Measurements from ENCODE around the gene PTPRK.

PTPRK gene

GRCh38 chr6:128307671-128308070 is 212.7 kb downstream of the PTPRK start:
- no peak for FAIRE-seq

GRCh38 chr6:128305976-128306375 is 214.4 kb downstream of the PTPRK start:
- no peak for FAIRE-seq
- no peak for DNase-seq (ENCODE audit: insufficient read length, low spot score)

More at GRCh38 chr6:128307671-128308070, 212.7 kb downstream of the PTPRK start:
- no peak for DNase-seq (ENCODE audit: insufficient read length, low spot score)

GRCh38 chr6:128305228-128305627 is 215.2 kb downstream of the PTPRK start:
- DNase-seq (ENCODE audit: insufficient read length, low spot score) (no peak), FAIRE-seq (no peak)

GRCh38 chr6:128303870-128304269 is 216.5 kb downstream of the PTPRK start:
- FAIRE-seq (no peak), DNase-seq (ENCODE audit: insufficient read length, low spot score) (no peak)

GRCh38 chr6:128302942-128303341 is 217.5 kb downstream of the PTPRK start:
- no peak for DNase-seq (ENCODE audit: insufficient read length, low spot score)
- no peak for FAIRE-seq

- DNase-seq (ENCODE audit: insufficient read length, low spot score) (no peak), FAIRE-seq (no peak)
These were observed 224.7 kb downstream of the PTPRK start for GRCh38 chr6:128295670-128296069.

- FAIRE-seq, result no peak
- no peak for DNase-seq (ENCODE audit: insufficient read length, low spot score)
These were observed 230.2 kb downstream of the PTPRK start for GRCh38 chr6:128290221-128290620.

- DNase-seq (ENCODE audit: insufficient read length, low spot score), result no peak
- no peak for FAIRE-seq
These were observed 236.3 kb downstream of the PTPRK start for GRCh38 chr6:128284128-128284527.

- FAIRE-seq (no peak), DNase-seq (ENCODE audit: insufficient read length, low spot score) (no peak)
These were observed 237.4 kb downstream of the PTPRK start for GRCh38 chr6:128282961-128283360.

- peak; percentile 8 for FAIRE-seq
- no peak for DNase-seq (ENCODE audit: insufficient read length, low spot score)
These were observed 239.4 kb downstream of the PTPRK start for GRCh38 chr6:128280960-128281359.

GRCh38 chr6:128280066-128280465 is 240.3 kb downstream of the PTPRK start:
- FAIRE-seq (no peak), DNase-seq (ENCODE audit: insufficient read length, low spot score) (no peak)

- DNase-seq (ENCODE audit: insufficient read length, low spot score), result no peak
- FAIRE-seq, result no peak
These were observed 241.6 kb downstream of the PTPRK start for GRCh38 chr6:128278836-128279235.

- no peak for DNase-seq (ENCODE audit: insufficient read length, low spot score)
- no peak for FAIRE-seq
These were observed 243.0 kb downstream of the PTPRK start for GRCh38 chr6:128277379-128277778.

GRCh38 chr6:128276311-128276710 is 244.1 kb downstream of the PTPRK start:
- DNase-seq (ENCODE audit: insufficient read length, low spot score) (no peak), FAIRE-seq (no peak)

GRCh38 chr6:128275681-128276080 is 244.7 kb downstream of the PTPRK start:
- DNase-seq (ENCODE audit: insufficient read length, low spot score) (no peak), FAIRE-seq (no peak)

GRCh38 chr6:128275030-128275429 is 245.4 kb downstream of the PTPRK start:
- DNase-seq (ENCODE audit: insufficient read length, low spot score), result no peak
- FAIRE-seq, result no peak

- FAIRE-seq (no peak), DNase-seq (ENCODE audit: insufficient read length, low spot score) (no peak)
These were observed 248.9 kb downstream of the PTPRK start for GRCh38 chr6:128271527-128271926.

- DNase-seq (ENCODE audit: insufficient read length, low spot score), result no peak
- no peak for FAIRE-seq
These were observed 249.4 kb downstream of the PTPRK start for GRCh38 chr6:128271011-128271410.

- no peak for FAIRE-seq
- DNase-seq (ENCODE audit: insufficient read length, low spot score), result no peak
These were observed 253.5 kb downstream of the PTPRK start for GRCh38 chr6:128266946-128267345.

- DNase-seq (ENCODE audit: insufficient read length, low spot score) (no peak), FAIRE-seq (no peak)
These were observed 254.7 kb downstream of the PTPRK start for GRCh38 chr6:128265706-128266105.

- DNase-seq (ENCODE audit: insufficient read length, low spot score), result no peak
- FAIRE-seq, result no peak
These were observed 260.4 kb downstream of the PTPRK start for GRCh38 chr6:128259730-128260685.

GRCh38 chr6:128259029-128259724 is 261.2 kb downstream of the PTPRK start:
- no peak for DNase-seq (ENCODE audit: insufficient read length, low spot score)
- peak; percentile 88 for FAIRE-seq

Measured in GM19239 (cell line).